Psoas muscle (tissue), 8 donors: ENCODE results near the gene ANTXR1. TPM values are rescaled to one million over a fixed set of nuclear protein-coding genes. Genes with fewer than 3 reads are reported as not detected.

Experiments
- ATAC-seq, 4 donors: fragments of 200-7000 bp; cut with Tn5 transposase; one replicate each; pipeline ENCODE4 v1.9.1; 2020; ENCODE audit warnings: moderate library complexity in 3 of 4, mild to moderate bottlenecking in 2 of 4
- DNase-seq, 2 donors: peaks; one replicate each; pipeline ENCODE4 v3.0.0-alpha.2; 2020
- H3K27ac ChIP-seq: fragments of 200-600 bp; one replicate; pipeline ENCODE4 v1.8.0; 2022
- H3K27me3 ChIP-seq, 3 donors: fragments of 200-600 bp in 1 of 3; one replicate each; pipeline versions ENCODE4 v1.6.1 to v1.8.0; 2013 to 2022; ENCODE audit warnings: low read length in 2 of 3, mild to moderate bottlenecking in 2 of 3, moderate library complexity in 1 of 3; ENCODE audit not compliant: insufficient read depth in 3 of 3
- H3K36me3 ChIP-seq, 2 donors: fragments of 200-600 bp in 1 of 2; one replicate each; pipeline versions ENCODE4 v1.6.1 to v1.8.0; 2013 to 2022; ENCODE audit warnings: low read depth in 1 of 2, mild to moderate bottlenecking in 1 of 2, moderate library complexity in 1 of 2; ENCODE audit not compliant: insufficient read depth in 1 of 2
- H3K4me1 ChIP-seq: fragments of 200-600 bp; one replicate; pipeline ENCODE4 v1.8.0; 2022
- H3K4me3 ChIP-seq: fragments of 200-600 bp; one replicate; pipeline ENCODE4 v1.8.0; 2022; ENCODE audit warnings: mild to moderate bottlenecking
- H3K9me3 ChIP-seq: fragments of 200-600 bp; one replicate; pipeline ENCODE4 v1.8.0; 2022
- CTCF ChIP-seq: fragments of 200-600 bp; IDR thresholded peaks from one replicate; pipeline ENCODE4 v1.8.0; 2022; ENCODE audit warnings: antibody characterized with exemption
- WGBS, 3 donors: extraction: QIAGEN DNeasy Blood & Tissue Kit; methylation state at CpG; one replicate each; pipeline versions ENCODE4 v1.1.6 to v1.1.7; 2013; 5-methylcytosine and 5-hydroxymethylcytosine counted together
- intact Hi-C, 2 donors: fragments of 100-400 bp; cut with DNase I; formaldehyde crosslinking; loops; one replicate each; pipeline versions ENCODE4 v1.11.0 to v1.14.2; 2022
- polyA plus RNA-seq, 3 donors: library from polyadenylated mRNA; stranded (reverse); fragments of 200-250 nt; gene quantifications; one replicate each; pipeline ENCODE4 v1.2.3, GENCODE V29; 2013
- total RNA-seq, 4 donors: library from RNA; stranded (reverse); fragmentation: NEBNext Ultra II Directional in 2 of 4; extraction: Animal tissue kit (Norgen Biotek cat#: 25700) in 2 of 4; gene quantifications; one replicate each; pipeline versions ENCODE4 v1.2.1 to v1.2.4, GENCODE V29; 2021 to 2023
- donor health status: healthy with polysubstance abuse.
- donor health status: DM: no; HTN: no; CAD: no; lungs with moderate emphysema.
- donor health status: Bipolar disorder and iron deficiency.
- donor health status: healthy.
- donor health status: DM: yes; HTN: yes; CAD: no.
- donor health status: DM: no; HTN: no; CAD: no.
- donor health status: DM: no; HTN: no; CAD: no.
- donor health status: DM: yes; HTN: yes; CAD: no.

The ANTXR1 gene
- total and polyA plus RNA-seq, 7 donors: 3.7 to 24.3 (median 10.9) TPM

DNA sequence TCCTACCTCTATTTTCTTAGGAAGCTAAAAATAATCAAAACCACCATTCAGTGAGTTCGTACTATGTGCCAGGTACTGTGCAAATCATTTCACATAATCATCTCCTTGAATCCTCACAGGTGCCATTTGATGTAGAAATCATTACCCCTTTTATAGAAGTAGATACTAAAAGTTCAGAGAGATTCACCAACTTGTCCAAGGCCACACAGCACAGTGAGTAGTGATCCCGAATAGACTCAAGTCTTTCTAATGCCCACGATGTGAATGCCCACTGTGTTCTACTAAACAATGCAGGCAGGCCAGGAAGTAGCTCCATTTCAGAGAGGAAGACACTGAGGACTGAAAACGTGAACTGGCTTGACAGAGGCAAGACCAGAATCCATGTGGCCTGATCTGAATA lies 68.8 kb downstream of the ANTXR1 start:
- Histone ChIP-seq H3K4me1 (peaks cover 23% of the 10 kb centered on the region), H3K36me3 (peaks cover 0 to 2% of the 10 kb centered on the region in 2 donors), H3K9me3 (no peaks in the 10 kb centered on the region), H3K27ac (peak overlapping the region; percentile 28), H3K27me3 (no peaks in the 10 kb centered on the region), H3K4me3 (no peak overlapping the region)
- DNase-seq (no peak), ATAC-seq (no peak)
- WGBS, 3 donors: 79 to 92% (median 89%) methylated on average over 4 of the region's 4 CpGs
- no peak for TF ChIP-seq CTCF
- intact Hi-C loops: no loop called here

DNA sequence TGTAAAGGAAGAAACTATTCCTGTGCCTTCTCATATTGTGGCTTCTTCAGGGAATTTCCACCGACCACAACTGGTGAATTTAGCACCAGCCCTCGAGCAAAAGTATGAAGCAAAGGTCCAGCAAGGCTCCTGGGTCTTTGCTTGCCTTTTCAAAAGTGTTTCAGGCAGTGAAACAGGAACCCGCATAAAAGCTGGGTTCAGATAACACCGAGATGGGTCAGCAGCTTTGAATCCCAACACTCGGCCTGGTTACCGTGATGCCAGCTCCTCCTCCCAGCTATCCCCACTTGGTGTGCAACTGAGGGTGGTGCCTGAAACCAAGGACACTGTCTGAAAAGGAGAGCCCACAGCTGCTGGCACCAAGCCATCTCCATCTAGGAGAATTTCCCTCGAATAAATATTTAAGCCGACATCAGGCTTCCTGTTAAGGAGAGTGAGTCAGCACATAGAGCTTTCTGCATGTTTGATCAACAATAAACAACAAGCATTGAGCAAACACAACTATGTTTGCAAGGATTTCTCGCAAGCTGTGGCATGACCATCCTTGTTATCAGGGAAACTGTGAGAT lies 69.5 kb downstream of the ANTXR1 start:
- ATAC-seq: peak in 3 of 4 donors; percentile 20 to 36 (median 25)
- no peak for DNase-seq
- TF ChIP-seq CTCF: no peak
- no peaks in the 10 kb centered on the region for H3K9me3 ChIP-seq
- H3K4me1 ChIP-seq: peaks cover 23% of the 10 kb centered on the region
- H3K27ac ChIP-seq: peak overlapping the region; percentile 28
- 42 to 62% (median 46%) methylated on average over 9 of the region's 9 CpGs for WGBS, 3 donors
- no peak overlapping the region for H3K4me3 ChIP-seq
- H3K27me3 ChIP-seq: no peaks in the 10 kb centered on the region
- intact Hi-C loops: no loop called here
- peaks cover 0 to 2% of the 10 kb centered on the region in 2 donors for H3K36me3 ChIP-seq

DNA sequence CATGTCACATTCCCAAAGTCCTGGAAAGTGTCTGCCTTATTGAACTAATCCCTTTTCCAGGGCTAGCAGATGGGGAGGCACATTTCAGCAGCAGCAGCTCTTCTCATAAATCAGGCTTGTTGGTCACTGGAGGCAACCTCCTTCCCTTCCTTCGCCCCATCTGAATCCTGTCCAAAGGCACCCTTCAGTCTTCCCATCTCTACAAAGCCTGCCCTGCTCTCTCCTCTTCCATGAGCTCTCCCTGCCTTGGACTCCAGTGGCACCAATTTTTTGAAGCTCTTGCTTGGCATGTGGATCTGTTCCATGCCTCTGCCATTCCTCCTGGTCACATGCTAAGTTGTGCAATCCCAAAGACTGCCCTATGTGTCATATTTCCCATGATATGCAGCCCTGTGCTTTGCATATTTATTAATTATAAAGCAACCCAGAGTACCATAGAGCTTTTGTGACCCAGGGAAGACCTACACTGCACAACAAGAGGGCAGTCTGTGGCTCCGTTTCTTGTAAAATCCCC lies 70.3 kb downstream of the ANTXR1 start:
- Histone ChIP-seq H3K4me1 (peaks cover 23% of the 10 kb centered on the region), H3K9me3 (no peaks in the 10 kb centered on the region), H3K27me3 (no peaks in the 10 kb centered on the region), H3K4me3 (peak overlapping the region; percentile 22), H3K36me3 (peaks cover 0 to 2% of the 10 kb centered on the region in 2 donors), H3K27ac (peak overlapping the region; percentile 28)
- intact Hi-C loops: no loop called here
- DNase-seq (no peak), ATAC-seq (peak; percentile 85 to 96 (median 90))
- no peak for TF ChIP-seq CTCF
- 33 to 42% (median 36%) methylated on average over 2 of the region's 2 CpGs for WGBS, 3 donors

DNA sequence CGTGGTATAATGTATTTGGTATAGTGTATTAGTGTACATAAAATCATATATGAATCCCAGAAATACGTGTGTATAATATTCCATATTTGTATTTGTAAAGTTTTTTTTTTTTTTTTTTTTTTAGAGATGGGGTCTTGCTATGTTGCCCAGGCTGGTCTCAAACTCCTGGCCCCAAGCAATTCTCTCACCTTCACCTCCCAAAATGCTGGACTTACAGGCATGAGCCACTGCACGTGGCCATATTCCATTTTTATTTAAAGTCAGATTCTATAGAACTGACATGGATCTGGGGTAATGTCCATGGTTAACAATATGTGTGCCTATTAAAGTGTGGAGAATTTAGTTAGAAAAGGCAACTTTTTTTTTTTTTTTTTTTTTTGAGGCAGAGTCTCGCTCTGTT lies 71.5 kb downstream of the ANTXR1 start:
- no peak for ATAC-seq
- peaks cover 0 to under 1% of the 10 kb centered on the region in 2 donors for H3K36me3 ChIP-seq
- no peak for TF ChIP-seq CTCF
- no peak overlapping the region for H3K4me3 ChIP-seq
- WGBS, 3 donors: 95 to 100% (median 97%) methylated on average over 4 of the region's 4 CpGs
- H3K9me3 ChIP-seq: no peaks in the 10 kb centered on the region
- no peak overlapping the region for H3K27ac ChIP-seq
- H3K27me3 ChIP-seq: no peaks in the 10 kb centered on the region
- intact Hi-C loops: no loop called here
- peaks cover 23% of the 10 kb centered on the region for H3K4me1 ChIP-seq
- no peak for DNase-seq

DNA sequence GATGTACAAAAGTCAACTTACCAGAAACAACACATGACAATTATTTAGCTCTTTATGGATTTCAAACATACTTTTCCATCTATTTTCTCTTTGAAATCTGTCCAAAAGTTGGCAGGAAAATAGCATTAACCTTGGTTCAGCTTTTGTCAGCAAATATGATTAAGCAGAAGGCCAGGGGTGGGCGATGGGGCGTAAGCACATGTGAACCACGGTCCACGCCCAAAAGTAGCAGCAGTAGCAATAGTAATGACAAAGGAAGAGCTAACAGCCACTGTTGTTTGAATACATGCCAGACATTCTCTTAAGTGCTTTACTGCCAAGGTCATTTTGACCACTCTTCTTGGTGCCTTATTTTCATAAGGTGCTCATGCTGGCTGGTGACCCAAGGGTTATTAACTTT lies 73.5 kb downstream of the ANTXR1 start:
- 81 to 85% (median 82%) methylated on average over 4 of the region's 4 CpGs for WGBS, 3 donors
- intact Hi-C loops: no loop called here

More for the DNA sequence above, 73.5 kb downstream of the ANTXR1 start:
- Histone ChIP-seq H3K9me3 (no peaks in the 10 kb centered on the region), H3K4me3 (no peak overlapping the region), H3K36me3 (no peaks in the 10 kb centered on the region), H3K4me1 (peaks cover 23% of the 10 kb centered on the region), H3K27ac (no peak overlapping the region), H3K27me3 (no peaks in the 10 kb centered on the region)
- no peak for TF ChIP-seq CTCF
- ATAC-seq (no peak), DNase-seq (no peak)
